Fibroblast of lung (primary cell): ENCODE results near the gene SMPD2. TPM values are rescaled to one million over a fixed set of nuclear protein-coding genes. Genes with fewer than 3 reads are reported as not detected.

Experiments used
- DNase-seq, 2 donors: peaks; one replicate each; pipeline versions ENCODE4 v3.0.0 to v3.0.0-alpha.2; 2010; ENCODE audit warnings: low read depth in 2 of 2
- H2AFZ ChIP-seq: 2 replicates; pipeline ENCODE4 v1.5.1; 2012; ENCODE audit warnings: low read length, control low read depth, inconsistent platforms
- H3K27ac ChIP-seq: 2 replicates; pipeline ENCODE4 v1.5.1; 2011; ENCODE audit warnings: low read length, control low read depth; ENCODE audit not compliant: insufficient read depth
- H3K27me3 ChIP-seq: 2 replicates; pipeline ENCODE4 v1.5.1; 2011; ENCODE audit warnings: mild to moderate bottlenecking, low read length; ENCODE audit not compliant: control insufficient read depth, insufficient read depth
- H3K36me3 ChIP-seq: 2 replicates; pipeline ENCODE4 v1.5.1; 2011; ENCODE audit warnings: low read length; ENCODE audit not compliant: control insufficient read depth, insufficient read depth
- H3K4me1 ChIP-seq: 2 replicates; pipeline ENCODE4 v1.5.1; 2011; ENCODE audit warnings: low read length; ENCODE audit not compliant: control insufficient read depth, insufficient read depth; ENCODE audit errors: extremely low read depth
- H3K4me2 ChIP-seq: 2 replicates; pipeline ENCODE4 v1.5.1; 2011; ENCODE audit warnings: low read length, control low read depth; ENCODE audit not compliant: insufficient read depth; ENCODE audit errors: extremely low read depth
- H3K4me3 ChIP-seq, 4 experiments: fragments of 200-600 bp in 1 of 4; sonication (generic) in 1 of 4; replicated peaks in 1 of 4; 2 replicates each; pipeline ENCODE4 v1.5.1; 2011 to 2016; ENCODE audit warnings: low read length in 4 of 4, low read depth in 3 of 4, mild to moderate bottlenecking in 3 of 4, control low read depth in 2 of 4, inconsistent platforms in 1 of 4, mixed read lengths in 1 of 4; ENCODE audit not compliant: insufficient read depth in 1 of 4; ENCODE audit errors: control extremely low read depth in 1 of 4
- H3K79me2 ChIP-seq: 2 replicates; pipeline ENCODE4 v1.5.1; 2012; ENCODE audit warnings: mild to moderate bottlenecking, low read length, inconsistent platforms; ENCODE audit not compliant: control insufficient read depth, insufficient read depth
- H3K9ac ChIP-seq: 2 replicates; pipeline ENCODE4 v1.5.1; 2011; ENCODE audit warnings: mild to moderate bottlenecking, low read length, control low read depth; ENCODE audit not compliant: insufficient read depth
- H3K9me3 ChIP-seq: 2 replicates; pipeline ENCODE4 v1.5.1; 2012; ENCODE audit warnings: low read depth, low read length; ENCODE audit not compliant: control insufficient read depth, insufficient read depth
- H4K20me1 ChIP-seq: 2 replicates; pipeline ENCODE4 v1.5.1; 2011; ENCODE audit warnings: low read length; ENCODE audit not compliant: control insufficient read depth, insufficient read depth; ENCODE audit errors: extremely low read depth
- EZH2 ChIP-seq: IDR thresholded peaks from 2 replicates; pipeline ENCODE4 v1.5.1; 2012; ENCODE audit warnings: low read length, control low read depth, mild to moderate bottlenecking; ENCODE audit errors: missing control alignments
- polyA plus RNA-seq, 2 donors: library from polyadenylated mRNA; depleted of rRNA in 1 of 2; stranded (reverse) in 1 of 2; unstranded in 1 of 2; fragments of >200 nt; gene quantifications; 2 replicates each; pipeline ENCODE4 v1.2.1, GENCODE V29; 2011 to 2012; ENCODE audit warnings: missing spikeins in 1 of 2
- total RNA-seq: library from RNA; depleted of rRNA; stranded (reverse); fragments of >200 nt; gene quantifications from 2 replicates; pipeline ENCODE4 v1.2.1, GENCODE V29; 2014
- TF ChIP-seq, protein P1 (sequence below), 2 donors: IDR thresholded peaks in 1 of 2; conservative IDR thresholded peaks in 1 of 2; 1 replicate in 1 of 2; 2 replicates in 1 of 2; pipeline ENCODE4 v1.5.1; 2011 to 2012; ENCODE audit warnings: low read length in 2 of 2, control low read depth in 1 of 2, inconsistent platforms in 1 of 2, low read depth in 1 of 2, mild to moderate bottlenecking in 1 of 2

SMPD2 gene
- total and polyA plus RNA-seq, 2 donors (not counting 1 experiment from before 2014, with no cell fraction given), result 5.5 to 7.9 TPM

DNA sequence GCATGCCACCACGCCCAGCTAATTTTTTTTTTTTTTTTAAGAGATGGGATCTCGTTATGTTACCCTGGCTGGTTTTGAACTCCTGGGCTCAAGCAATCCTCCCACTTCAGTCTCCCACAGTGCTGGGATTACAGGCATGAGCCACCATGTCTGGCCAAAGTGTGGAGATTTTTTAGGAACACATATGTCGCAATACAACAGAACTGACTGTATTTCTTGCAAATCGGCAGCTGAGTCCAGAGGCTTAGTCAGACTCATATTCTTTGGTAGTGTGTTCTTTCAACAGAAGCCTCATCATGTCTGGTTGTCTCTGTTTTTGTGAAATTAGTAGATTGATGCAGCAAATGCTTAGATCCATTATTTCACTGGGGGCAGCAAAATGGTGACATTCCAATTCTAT is 34.3 kb upstream of the SMPD2 start:
- H3K79me2 ChIP-seq, result no peaks in the 10 kb centered on the region
- no peaks in the 10 kb centered on the region for H3K36me3 ChIP-seq
- no peak for TF ChIP-seq EZH2
- TF ChIP-seq, protein P1, sequence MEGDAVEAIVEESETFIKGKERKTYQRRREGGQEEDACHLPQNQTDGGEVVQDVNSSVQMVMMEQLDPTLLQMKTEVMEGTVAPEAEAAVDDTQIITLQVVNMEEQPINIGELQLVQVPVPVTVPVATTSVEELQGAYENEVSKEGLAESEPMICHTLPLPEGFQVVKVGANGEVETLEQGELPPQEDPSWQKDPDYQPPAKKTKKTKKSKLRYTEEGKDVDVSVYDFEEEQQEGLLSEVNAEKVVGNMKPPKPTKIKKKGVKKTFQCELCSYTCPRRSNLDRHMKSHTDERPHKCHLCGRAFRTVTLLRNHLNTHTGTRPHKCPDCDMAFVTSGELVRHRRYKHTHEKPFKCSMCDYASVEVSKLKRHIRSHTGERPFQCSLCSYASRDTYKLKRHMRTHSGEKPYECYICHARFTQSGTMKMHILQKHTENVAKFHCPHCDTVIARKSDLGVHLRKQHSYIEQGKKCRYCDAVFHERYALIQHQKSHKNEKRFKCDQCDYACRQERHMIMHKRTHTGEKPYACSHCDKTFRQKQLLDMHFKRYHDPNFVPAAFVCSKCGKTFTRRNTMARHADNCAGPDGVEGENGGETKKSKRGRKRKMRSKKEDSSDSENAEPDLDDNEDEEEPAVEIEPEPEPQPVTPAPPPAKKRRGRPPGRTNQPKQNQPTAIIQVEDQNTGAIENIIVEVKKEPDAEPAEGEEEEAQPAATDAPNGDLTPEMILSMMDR (conservative IDR thresholded peaks at IDR 0.05 in 1 of 2, IDR thresholded peaks at IDR 0.05 in 1 of 2; ENCODE audit: low read depth in 1 of 2, low read length in 2 of 2), result no peak
- no peaks in the 10 kb centered on the region for H3K4me1 ChIP-seq
- H2AFZ ChIP-seq, result no peak overlapping the region
- no peaks in the 10 kb centered on the region for H3K27me3 ChIP-seq
- H3K9ac ChIP-seq, result no peak overlapping the region
- DNase-seq, result peak; percentile 16 to 83
- no peak overlapping the region for H3K4me2 ChIP-seq
- H3K9me3 ChIP-seq, result no peaks in the 10 kb centered on the region
- H3K4me3 ChIP-seq, result no peak overlapping the region
- no peaks in the 10 kb centered on the region for H4K20me1 ChIP-seq
- no peak overlapping the region for H3K27ac ChIP-seq

DNA sequence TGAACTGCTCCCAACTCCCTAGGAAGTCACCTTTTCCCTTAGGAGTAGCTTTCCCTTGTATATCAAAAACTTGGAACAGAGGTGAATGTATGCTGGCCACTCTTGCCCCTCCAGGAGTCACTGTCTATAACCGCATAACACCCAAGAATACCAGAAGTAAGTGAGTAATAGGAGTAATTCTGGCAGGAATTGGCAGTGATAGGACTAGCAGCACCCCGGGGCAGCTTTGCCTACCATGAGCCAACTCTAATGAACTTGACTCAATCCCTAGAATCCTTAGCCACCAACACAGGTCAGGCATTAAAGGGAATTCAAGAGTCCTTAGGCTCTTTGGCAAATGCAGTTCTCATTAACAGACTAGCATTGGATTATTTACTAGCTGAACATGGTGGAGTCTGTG is 29.5 kb upstream of the SMPD2 start:
- no peak overlapping the region for H3K4me3 ChIP-seq
- H3K27ac ChIP-seq, result no peak overlapping the region
- H3K36me3 ChIP-seq, result no peaks in the 10 kb centered on the region
- H3K4me2 ChIP-seq, result no peak overlapping the region
- no peaks in the 10 kb centered on the region for H3K9me3 ChIP-seq
- no peaks in the 10 kb centered on the region for H3K27me3 ChIP-seq
- H3K4me1 ChIP-seq, result no peaks in the 10 kb centered on the region
- H3K9ac ChIP-seq, result no peak overlapping the region
- H4K20me1 ChIP-seq, result no peaks in the 10 kb centered on the region
- DNase-seq, result no peak
- H3K79me2 ChIP-seq, result no peaks in the 10 kb centered on the region
- TF ChIP-seq, protein P1 (conservative IDR thresholded peaks at IDR 0.05 in 1 of 2, IDR thresholded peaks at IDR 0.05 in 1 of 2; ENCODE audit: low read depth in 1 of 2, low read length in 2 of 2), result no peak
- TF ChIP-seq EZH2, result no peak
- no peak overlapping the region for H2AFZ ChIP-seq

DNA sequence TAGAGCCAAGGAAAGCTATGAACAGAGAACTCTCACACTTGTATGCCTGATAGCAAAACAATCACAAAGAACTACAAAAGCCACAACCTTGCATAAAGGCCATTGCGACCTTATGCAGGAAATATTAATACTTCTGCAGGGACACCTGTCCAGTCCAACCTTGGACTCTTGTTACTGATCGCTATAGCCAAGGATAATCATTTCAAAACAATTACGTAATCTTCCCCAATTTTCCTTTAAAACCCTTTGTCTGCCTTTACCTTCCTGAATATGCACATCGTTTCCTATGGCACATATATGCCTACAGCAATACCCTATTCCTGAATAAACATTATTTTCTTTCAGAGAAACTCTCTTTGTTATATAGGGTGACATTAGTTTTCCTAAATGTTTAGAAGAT is 22.9 kb upstream of the SMPD2 start:
- Histone ChIP-seq H3K27me3 (no peaks in the 10 kb centered on the region), H3K9me3 (no peaks in the 10 kb centered on the region), H2AFZ (no peak overlapping the region), H3K4me2 (no peak overlapping the region), H3K4me1 (no peaks in the 10 kb centered on the region), H3K79me2 (no peaks in the 10 kb centered on the region), H3K9ac (no peak overlapping the region), H3K27ac (no peak overlapping the region), H3K4me3 (no peak overlapping the region), H4K20me1 (no peaks in the 10 kb centered on the region), H3K36me3 (no peaks in the 10 kb centered on the region)
- DNase-seq, result no peak
- TF ChIP-seq, protein P1 (conservative IDR thresholded peaks at IDR 0.05 in 1 of 2, IDR thresholded peaks at IDR 0.05 in 1 of 2; ENCODE audit: low read depth in 1 of 2, low read length in 2 of 2), result no peak
- no peak for TF ChIP-seq EZH2
